ENCODE measurements around the gene SYF2. TPM values are rescaled to one million over a fixed set of nuclear protein-coding genes. Genes with fewer than 3 reads are reported as not detected.
"Not testable (repeated sequence)": the region's sequence is repeated elsewhere in the genome, so short reads cannot be mapped to it uniquely, and the experiment has no call there.

Gene SYF2
- total RNA-seq, 1 donor from 2014 or later = 11.8 TPM

- no peak for DNase-seq (ENCODE audit: low spot score)
These were observed 22.8 kb downstream of the SYF2 start for GRCh38 chr1:25209516-25209915.

GRCh38 chr1:25208561-25209222 is 23.6 kb downstream of the SYF2 start:
- ATAC-seq (no peak), DNase-seq (ENCODE audit: low spot score) (no peak)

More at GRCh38 chr1:25209516-25209915, 22.8 kb downstream of the SYF2 start:
- no peak for ATAC-seq

GRCh38 chr1:25208092-25208491 is 24.2 kb downstream of the SYF2 start:
- DNase-seq (ENCODE audit: low spot score) (no peak), ATAC-seq (no peak)

GRCh38 chr1:25206201-25206600 is 26.1 kb downstream of the SYF2 start:
- no peak for DNase-seq (ENCODE audit: low spot score)
- ATAC-seq = no peak

GRCh38 chr1:25205786-25206185 is 26.5 kb downstream of the SYF2 start:
- no peak for ATAC-seq
- no peak for DNase-seq (ENCODE audit: low spot score)

- ATAC-seq (peak; percentile 89), DNase-seq (ENCODE audit: low spot score) (no peak)
These were observed 27.4 kb downstream of the SYF2 start for GRCh38 chr1:25204797-25205480.

- ATAC-seq (no peak), DNase-seq (ENCODE audit: low spot score) (no peak)
These were observed 31.3 kb downstream of the SYF2 start for GRCh38 chr1:25201006-25201405.

- no peak for DNase-seq (ENCODE audit: low spot score)
- no peak for ATAC-seq
These were observed 32.3 kb downstream of the SYF2 start for GRCh38 chr1:25199819-25200620.

GRCh38 chr1:25198663-25199252 is 33.5 kb downstream of the SYF2 start:
- ATAC-seq (peak; percentile 23), DNase-seq (ENCODE audit: low spot score) (no peak)

- DNase-seq (ENCODE audit: low spot score) (no peak), ATAC-seq (no peak)
These were observed 34.2 kb downstream of the SYF2 start for GRCh38 chr1:25197982-25198662.

GRCh38 chr1:25197235-25197975 is 34.9 kb downstream of the SYF2 start:
- ATAC-seq = no peak
- no peak for DNase-seq (ENCODE audit: low spot score)

- no peak for ATAC-seq
- no peak for DNase-seq (ENCODE audit: low spot score)
These were observed 35.5 kb downstream of the SYF2 start for GRCh38 chr1:25196830-25197229.

GRCh38 chr1:25195835-25196234 is 36.5 kb downstream of the SYF2 start:
- ATAC-seq (no peak), DNase-seq (ENCODE audit: low spot score) (no peak)

- DNase-seq (ENCODE audit: low spot score) = no peak
These were observed 37.7 kb downstream of the SYF2 start for GRCh38 chr1:25194572-25195020.

GRCh38 chr1:25194054-25194453 is 38.2 kb downstream of the SYF2 start:
- ATAC-seq (no peak), DNase-seq (ENCODE audit: low spot score) (no peak)

More at GRCh38 chr1:25194572-25195020, 37.7 kb downstream of the SYF2 start:
- no peak for ATAC-seq

GRCh38 chr1:25193229-25193628 is 39.1 kb downstream of the SYF2 start:
- ATAC-seq (no peak), DNase-seq (ENCODE audit: low spot score) (no peak)

GRCh38 chr1:25192154-25192553 is 40.1 kb downstream of the SYF2 start:
- ATAC-seq (no peak), DNase-seq (ENCODE audit: low spot score) (no peak)

GRCh38 chr1:25190260-25190659 is 42.0 kb downstream of the SYF2 start:
- ATAC-seq (no peak), DNase-seq (ENCODE audit: low spot score) (no peak)

GRCh38 chr1:25187904-25188303 is 44.4 kb downstream of the SYF2 start:
- not testable (repeated sequence) for ATAC-seq; DNase-seq (ENCODE audit: low spot score)

- no peak for ATAC-seq
- no peak for DNase-seq (ENCODE audit: low spot score)
These were observed 45.2 kb downstream of the SYF2 start for GRCh38 chr1:25187077-25187476.
